ACC112 (cell line): ENCODE measurements around the gene TMEM11.

Source experiments
- H2AFZ ChIP-seq: fragments of 200-600 bp; sonication (generic); one replicate; pipeline ENCODE4 v1.6.0; 2017; ENCODE audit warnings: antibody characterized with exemption, low read length; ENCODE audit not compliant: unreplicated experiment
- H3K27ac ChIP-seq: fragments of 200-600 bp; sonication (generic); 2 replicates; pipeline ENCODE4 v1.5.1; 2014; ENCODE audit warnings: low read depth, mild to moderate bottlenecking, antibody characterized with exemption, low read length, moderate library complexity
- H3K27me3 ChIP-seq: fragments of 200-600 bp; sonication (generic); 2 replicates; pipeline ENCODE4 v1.6.1; 2014; ENCODE audit warnings: mild to moderate bottlenecking, antibody characterized with exemption, low read length, moderate library complexity, mixed read lengths; ENCODE audit not compliant: insufficient read depth
- H3K36me3 ChIP-seq: fragments of 200-600 bp; sonication (generic); 2 replicates; pipeline ENCODE4 v1.6.1; 2016; ENCODE audit warnings: mild to moderate bottlenecking, antibody characterized with exemption, low read length, moderate library complexity, mixed read lengths; ENCODE audit not compliant: insufficient read depth
- H3K4me1 ChIP-seq: fragments of 200-600 bp; sonication (generic); one replicate; pipeline ENCODE4 v1.6.1; 2016; ENCODE audit warnings: low read length, mixed read lengths; ENCODE audit not compliant: insufficient read depth, unreplicated experiment, control insufficient read depth
- H3K4me3 ChIP-seq: fragments of 200-600 bp; sonication (generic); 2 replicates; pipeline ENCODE4 v1.5.1; 2014; ENCODE audit warnings: mild to moderate bottlenecking, low read depth, low read length
- H3K79me2 ChIP-seq: fragments of 200-600 bp; sonication (generic); one replicate; pipeline ENCODE4 v1.6.0; 2016; ENCODE audit warnings: low read length; ENCODE audit not compliant: control insufficient read depth, unreplicated experiment, insufficient read depth

Gene TMEM11

DNA sequence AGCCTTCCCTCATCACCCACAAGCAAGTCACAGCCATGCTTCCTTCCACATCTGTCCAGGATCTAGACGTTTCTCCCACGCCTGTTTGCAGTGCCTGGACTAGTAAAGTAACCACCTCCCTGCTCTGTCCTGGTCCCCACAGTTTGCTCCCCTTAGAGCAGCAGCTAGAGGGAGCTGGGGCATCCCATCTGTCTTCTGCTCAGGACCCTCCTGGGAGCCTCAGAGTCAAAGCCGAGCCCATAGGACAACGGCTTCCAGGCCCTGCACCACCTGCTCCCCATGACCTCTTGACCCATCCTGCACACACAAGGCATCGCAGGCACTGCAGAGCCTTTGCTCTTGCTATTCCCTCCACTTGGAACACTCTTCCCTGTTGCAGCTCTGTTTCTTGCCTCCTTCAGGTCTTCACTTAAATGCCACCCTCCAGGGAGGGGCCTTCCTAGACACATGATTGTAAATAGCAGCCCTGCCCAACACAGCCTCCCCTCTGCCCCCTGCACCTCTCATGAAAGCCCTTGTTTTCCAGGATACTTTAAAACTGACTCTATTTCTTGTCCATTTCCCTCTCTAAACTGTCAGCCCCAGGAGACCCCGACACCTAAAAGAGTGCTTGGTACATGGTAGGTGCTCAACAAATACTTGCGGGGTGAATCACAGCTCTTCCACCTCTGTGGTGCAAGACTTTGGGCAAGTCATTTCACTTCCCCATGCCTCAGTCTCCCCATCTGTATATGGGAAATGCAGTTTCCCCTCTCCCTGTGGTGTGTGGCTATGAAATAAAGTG is 36.2 kb upstream of the TMEM11 start:
- no peaks in the 10 kb centered on the region for H3K79me2 ChIP-seq
- H3K27ac ChIP-seq: no peak overlapping the region
- H3K4me3 ChIP-seq: no peak overlapping the region
- no peak overlapping the region for H2AFZ ChIP-seq
- H3K4me1 ChIP-seq: peaks cover 16% of the 10 kb centered on the region
- no peaks in the 10 kb centered on the region for H3K27me3 ChIP-seq
- H3K36me3 ChIP-seq: no peaks in the 10 kb centered on the region

DNA sequence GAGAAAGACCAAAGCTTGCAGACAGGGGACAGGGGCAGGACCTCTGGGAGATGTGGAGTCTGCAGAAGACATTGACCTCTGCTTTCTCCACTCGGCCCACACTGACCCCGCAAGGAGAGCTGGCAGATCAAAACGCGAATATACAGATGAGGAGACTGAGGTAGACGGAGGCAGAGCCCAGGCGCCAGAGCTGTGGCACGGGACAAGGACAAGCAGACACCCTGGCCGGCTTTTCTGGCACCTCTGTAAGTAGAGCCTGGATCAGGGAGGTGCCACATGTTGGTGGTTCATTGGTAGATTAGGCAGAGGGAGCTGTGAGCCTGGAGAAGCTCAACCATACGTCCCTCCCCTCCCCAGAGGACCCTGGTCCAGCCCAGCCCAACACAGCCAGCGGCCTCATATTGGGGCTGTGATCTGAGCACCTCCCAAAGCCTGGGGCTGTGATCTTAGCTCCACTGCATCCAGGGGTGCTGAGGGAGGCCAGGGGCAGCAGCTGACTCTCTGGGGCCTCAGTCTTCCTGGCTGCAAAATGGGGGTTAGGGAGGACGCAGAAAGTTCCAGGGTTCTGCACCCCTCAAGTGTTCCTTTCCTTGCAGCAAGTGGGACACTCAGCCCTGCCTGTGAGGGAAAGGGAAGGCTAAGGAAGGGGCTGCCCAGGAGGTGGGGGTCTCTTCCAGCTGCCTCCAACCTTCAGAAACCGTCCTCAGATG is 35.3 kb upstream of the TMEM11 start:
- Histone ChIP-seq H2AFZ (no peak overlapping the region), H3K4me3 (no peak overlapping the region), H3K27me3 (no peaks in the 10 kb centered on the region), H3K36me3 (no peaks in the 10 kb centered on the region), H3K27ac (no peak overlapping the region), H3K4me1 (peaks cover 16% of the 10 kb centered on the region), H3K79me2 (no peaks in the 10 kb centered on the region)

DNA sequence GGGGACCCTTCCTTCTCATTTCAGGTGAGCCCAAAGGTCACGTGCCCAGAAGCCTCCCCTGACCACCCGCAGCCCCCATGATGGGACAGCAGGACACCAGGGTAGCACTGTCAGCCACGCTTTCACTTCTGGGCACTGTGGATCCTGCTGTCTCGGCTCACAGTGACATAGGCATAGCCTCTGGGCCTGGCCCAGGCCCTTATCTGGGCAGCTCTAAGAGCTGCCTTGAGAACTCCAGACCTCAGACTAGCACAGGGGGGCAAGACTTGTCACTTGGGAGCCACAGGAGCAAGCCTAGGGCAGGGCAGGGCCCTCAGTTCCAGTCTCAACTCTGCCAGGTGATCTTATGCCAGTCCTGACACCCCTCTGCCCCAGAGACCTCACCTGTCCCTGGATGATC is 34.5 kb upstream of the TMEM11 start:
- no peak overlapping the region for H3K4me3 ChIP-seq
- H2AFZ ChIP-seq: no peak overlapping the region
- H3K27me3 ChIP-seq: no peaks in the 10 kb centered on the region
- no peaks in the 10 kb centered on the region for H3K79me2 ChIP-seq
- no peak overlapping the region for H3K27ac ChIP-seq
- H3K36me3 ChIP-seq: no peaks in the 10 kb centered on the region
- peaks cover 16% of the 10 kb centered on the region for H3K4me1 ChIP-seq

DNA sequence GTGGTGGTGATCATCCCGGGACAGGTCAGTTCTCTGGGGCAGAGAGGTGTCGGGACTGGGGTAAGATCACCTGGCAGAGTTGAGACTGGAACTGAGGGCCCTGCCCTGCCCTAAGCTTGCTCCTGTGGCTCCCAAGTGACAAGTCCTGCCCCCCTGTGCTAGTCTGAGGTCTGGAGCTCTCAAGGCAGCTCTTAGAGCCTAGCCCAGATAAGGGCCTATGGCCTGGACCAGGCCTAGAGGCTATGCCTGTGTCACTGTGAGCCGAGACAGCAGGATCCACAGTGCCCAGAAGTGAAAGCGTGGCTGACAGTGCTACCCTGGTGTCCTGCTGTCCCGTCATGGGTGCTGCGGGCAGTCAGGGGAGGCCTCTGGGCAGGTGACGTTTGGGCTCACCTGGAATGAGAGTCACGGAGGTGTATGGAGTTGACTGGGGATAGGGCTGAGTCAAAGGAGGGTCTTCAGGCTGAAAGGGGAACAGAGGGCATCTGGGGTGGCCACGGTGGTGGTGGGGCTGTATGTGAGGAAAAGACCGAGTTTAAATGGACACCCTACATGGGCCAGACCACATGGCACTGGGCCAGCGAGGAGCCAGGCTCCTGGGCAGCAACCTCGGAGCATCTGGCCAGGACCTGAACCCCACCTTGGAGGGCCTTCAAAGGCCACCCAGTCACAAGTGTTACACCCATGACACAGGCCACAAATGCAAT is 33.7 kb upstream of the TMEM11 start:
- H3K79me2 ChIP-seq: no peaks in the 10 kb centered on the region
- no peaks in the 10 kb centered on the region for H3K36me3 ChIP-seq
- H3K4me3 ChIP-seq: no peak overlapping the region
- no peak overlapping the region for H2AFZ ChIP-seq
- H3K27ac ChIP-seq: no peak overlapping the region
- no peaks in the 10 kb centered on the region for H3K27me3 ChIP-seq
- H3K4me1 ChIP-seq: peaks cover 16% of the 10 kb centered on the region

DNA sequence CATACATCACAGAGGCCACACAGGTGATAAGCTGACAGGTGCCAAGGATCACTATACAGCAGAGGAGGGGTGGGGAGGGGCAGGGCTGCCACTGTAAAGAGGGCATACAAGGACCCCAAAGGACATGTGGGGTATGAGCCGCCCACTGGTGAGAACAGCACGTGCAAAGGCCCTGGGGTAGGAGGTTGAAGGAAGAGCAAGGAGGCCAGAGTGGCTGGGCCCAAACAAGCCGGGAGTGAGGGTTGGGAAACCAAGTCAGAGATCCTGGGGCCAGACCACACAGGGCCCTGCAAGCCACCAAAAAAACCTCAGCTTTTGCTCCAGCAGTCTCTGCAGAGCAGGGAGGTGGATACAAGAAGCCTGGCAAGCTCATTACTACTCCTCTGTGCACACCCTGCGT is 32.7 kb upstream of the TMEM11 start:
- Histone ChIP-seq H3K4me1 (peaks cover 17% of the 10 kb centered on the region), H3K27me3 (no peaks in the 10 kb centered on the region), H3K27ac (no peak overlapping the region), H3K4me3 (no peak overlapping the region), H3K79me2 (no peaks in the 10 kb centered on the region), H3K36me3 (no peaks in the 10 kb centered on the region), H2AFZ (no peak overlapping the region)

DNA sequence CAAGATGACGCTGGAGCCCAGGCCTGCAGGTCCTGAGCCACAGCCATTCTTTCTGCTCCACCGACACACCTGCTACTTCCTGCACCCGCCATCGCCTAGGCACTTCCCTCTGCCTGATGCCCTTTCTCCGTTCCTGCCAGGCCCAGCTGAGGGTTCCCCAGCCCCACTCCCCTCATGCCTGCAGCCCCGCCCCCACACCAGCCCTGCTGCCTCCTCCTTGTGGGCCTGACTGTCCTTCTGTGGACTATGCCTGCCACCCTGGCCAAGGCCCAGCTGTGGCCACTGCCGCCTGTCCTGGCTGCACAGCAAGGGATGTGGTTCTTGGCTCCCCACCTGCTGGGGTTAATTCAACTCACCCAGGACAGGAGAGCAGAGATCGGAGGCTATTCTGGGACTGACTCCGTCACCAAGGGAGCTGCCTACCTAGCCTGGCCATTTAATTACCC is 31.7 kb upstream of the TMEM11 start:
- Histone ChIP-seq H3K4me1 (peaks cover 10% of the 10 kb centered on the region), H3K27me3 (no peaks in the 10 kb centered on the region), H3K4me3 (no peak overlapping the region), H3K36me3 (no peaks in the 10 kb centered on the region), H2AFZ (no peak overlapping the region), H3K79me2 (no peaks in the 10 kb centered on the region), H3K27ac (no peak overlapping the region)

DNA sequence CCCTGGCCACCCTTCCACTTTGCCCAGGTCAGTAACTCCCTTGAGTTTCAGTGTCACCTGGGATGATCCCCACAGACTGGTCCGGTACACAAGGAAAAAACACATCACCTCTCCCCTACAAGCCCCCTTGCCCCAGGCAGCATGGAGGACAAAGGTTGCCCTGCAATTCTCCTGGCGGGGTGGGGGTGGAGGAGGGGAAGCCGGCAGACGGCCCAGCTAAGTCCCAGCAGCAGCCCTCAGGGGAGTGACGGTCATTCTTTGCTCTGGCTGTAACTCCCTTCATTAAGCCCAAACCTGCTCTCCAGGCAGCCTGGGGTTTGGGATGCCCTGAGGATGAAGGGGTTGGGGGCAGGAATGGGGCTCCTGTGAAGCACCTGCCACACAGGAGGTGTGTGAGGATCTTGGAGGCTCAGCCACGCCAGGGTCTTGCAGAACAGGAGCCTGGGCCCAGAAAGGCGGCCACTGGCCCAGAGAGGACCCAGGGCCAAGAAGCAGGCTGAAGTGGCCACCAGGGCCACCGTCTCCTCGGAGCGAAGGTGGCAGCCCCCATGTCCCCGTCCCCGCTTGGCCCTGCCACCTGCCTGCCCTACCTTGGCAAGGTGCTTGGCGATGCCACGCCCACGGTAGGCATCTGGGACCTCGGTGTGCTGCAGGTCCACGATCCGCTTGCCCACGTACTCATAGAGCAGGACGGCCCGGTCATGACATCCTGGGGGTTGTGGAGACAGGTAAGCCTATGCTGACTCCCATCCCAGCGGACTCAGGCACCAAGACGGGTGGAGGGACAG is 29.7 kb upstream of the TMEM11 start:
- H3K4me1 ChIP-seq: peaks cover 4% of the 10 kb centered on the region
- H3K4me3 ChIP-seq: no peak overlapping the region
- no peak overlapping the region for H2AFZ ChIP-seq
- H3K36me3 ChIP-seq: no peaks in the 10 kb centered on the region
- no peaks in the 10 kb centered on the region for H3K27me3 ChIP-seq
- H3K79me2 ChIP-seq: no peaks in the 10 kb centered on the region
- no peak overlapping the region for H3K27ac ChIP-seq

DNA sequence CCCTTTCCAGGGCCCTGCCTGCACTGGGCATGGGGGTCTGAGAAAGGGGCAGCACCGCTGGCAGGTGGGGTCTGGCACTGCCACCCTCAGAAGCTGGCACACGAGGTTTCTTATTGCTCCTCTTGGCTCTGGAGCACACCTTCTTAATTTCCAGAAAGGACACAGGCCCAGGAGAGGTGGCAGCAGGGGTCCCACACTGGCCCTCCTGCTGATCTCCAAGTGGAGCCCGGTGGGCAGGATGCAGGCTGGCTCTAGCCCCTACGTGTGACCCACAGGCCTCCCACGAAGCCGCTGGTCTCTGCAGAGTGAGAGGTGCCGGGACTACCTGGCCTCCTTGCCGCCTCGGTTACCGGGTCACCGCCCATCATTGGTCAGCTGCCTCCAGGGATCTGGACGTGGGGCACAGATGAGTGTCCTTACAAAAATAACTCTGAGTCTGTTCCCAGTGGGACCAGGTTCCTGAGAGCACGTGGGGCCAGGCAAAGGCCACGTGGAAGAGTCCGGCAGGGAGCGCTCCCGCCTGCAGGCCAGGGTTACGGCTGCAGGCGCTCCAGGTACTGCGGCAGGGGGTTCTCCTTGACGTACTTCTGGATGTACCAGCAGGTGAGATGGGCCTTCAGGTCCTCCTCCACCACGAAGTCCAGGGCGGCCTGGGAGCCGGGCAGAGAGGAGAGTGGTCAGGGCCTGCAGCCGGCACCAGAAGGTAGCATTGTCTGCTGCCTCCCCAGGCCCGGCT is 29.0 kb upstream of the TMEM11 start:
- H2AFZ ChIP-seq: no peak overlapping the region
- H3K4me3 ChIP-seq: no peak overlapping the region
- no peaks in the 10 kb centered on the region for H3K79me2 ChIP-seq
- H3K4me1 ChIP-seq: peaks cover 4% of the 10 kb centered on the region
- H3K27ac ChIP-seq: no peak overlapping the region
- H3K27me3 ChIP-seq: no peaks in the 10 kb centered on the region
- H3K36me3 ChIP-seq: no peaks in the 10 kb centered on the region

DNA sequence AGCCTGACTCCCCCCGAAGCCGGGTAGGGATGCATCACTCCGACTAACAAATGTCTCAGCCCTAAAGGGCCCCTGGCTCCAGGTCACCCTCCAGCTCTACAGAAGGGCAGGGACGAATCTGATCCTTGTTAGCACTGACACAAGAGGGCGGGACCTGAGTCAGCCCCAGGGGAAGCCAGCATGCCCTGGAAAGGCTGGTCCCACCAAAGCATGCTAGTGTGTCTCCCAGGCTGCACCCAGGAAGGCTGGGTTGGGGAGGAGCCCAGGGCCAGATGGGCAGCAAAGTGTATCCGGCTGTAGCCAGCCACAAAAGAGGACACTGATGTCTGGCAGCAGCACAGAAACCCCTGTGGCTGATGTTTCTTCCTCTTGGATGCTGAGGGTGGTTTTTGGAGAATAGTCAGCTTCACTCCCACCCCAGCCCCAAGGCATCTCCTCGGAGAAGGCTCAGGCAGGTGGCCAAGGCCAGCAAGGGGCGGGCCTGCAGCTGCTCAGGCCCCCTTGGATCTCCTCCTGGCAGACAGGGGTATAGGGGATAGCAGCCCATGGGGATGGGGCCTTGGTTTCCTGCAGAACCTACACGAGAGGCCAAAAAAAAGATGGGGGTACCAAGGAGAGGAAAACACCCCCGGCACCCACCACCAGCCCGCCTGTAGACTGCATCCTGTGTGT is 28.2 kb upstream of the TMEM11 start:
- peaks cover 4% of the 10 kb centered on the region for H3K4me1 ChIP-seq
- H2AFZ ChIP-seq: no peak overlapping the region
- H3K27ac ChIP-seq: no peak overlapping the region
- no peaks in the 10 kb centered on the region for H3K79me2 ChIP-seq
- H3K27me3 ChIP-seq: no peaks in the 10 kb centered on the region
- H3K4me3 ChIP-seq: no peak overlapping the region
- no peaks in the 10 kb centered on the region for H3K36me3 ChIP-seq
